H1 (cell line): ENCODE results near the gene MKKS. TPM values are rescaled to one million over a fixed set of nuclear protein-coding genes. Genes with fewer than 3 reads are reported as not detected.

Source experiments
- CTCF ChIA-PET: fragments of 300-600 bp; sonication (Branson Sonifier 250); formaldehyde crosslinking; loops from one replicate; lab custom pipeline; 2021; ENCODE audit not compliant: partially characterized antibody; lab: Charles Lee
- POLR2A ChIA-PET: fragments of 300-600 bp; sonication (Branson Sonifier 250); formaldehyde crosslinking; loops from one replicate; lab custom pipeline; 2021; ENCODE audit warnings: inconsistent platforms; ENCODE audit not compliant: partially characterized antibody; lab: Charles Lee
- DNase-seq, 2 experiments: peaks; one replicate each; pipeline versions ENCODE4 v3.0.0 to v3.0.0-alpha.2; 2010 to 2022; ENCODE audit warnings: low spot score in 2 of 2, low read depth in 1 of 2, mixed read lengths in 1 of 2
- FAIRE-seq: peaks from 2 replicates; lab custom pipeline; 2011; peaks lifted over from hg19 to GRCh38; lab: Jason Lieb, UNC
- H2AFZ ChIP-seq: 2 replicates; pipeline ENCODE4 v1.8.1; 2012; ENCODE audit warnings: low read length, inconsistent platforms
- H2AK5ac ChIP-seq: 2 replicates; pipeline ENCODE4 v1.6.1; 2013; ENCODE audit warnings: low read depth, low read length
- H2BK120ac ChIP-seq: replicated peaks from 2 replicates; pipeline ENCODE3; 2013; ENCODE audit warnings: low read depth, low read length, inconsistent platforms
- H2BK12ac ChIP-seq: 2 replicates; pipeline ENCODE4 v1.6.1; 2013; ENCODE audit warnings: low read depth, low read length
- H2BK15ac ChIP-seq: 2 replicates; pipeline ENCODE4 v1.6.1; 2013; ENCODE audit warnings: low read length
- H2BK20ac ChIP-seq: 2 replicates; pipeline ENCODE4 v1.6.1; 2013; ENCODE audit warnings: low read length
- H2BK5ac ChIP-seq: 2 replicates; pipeline ENCODE4 v1.6.1; 2013; ENCODE audit warnings: low read depth, low read length
- H3K14ac ChIP-seq: 2 replicates; pipeline ENCODE4 v1.6.1; 2013; ENCODE audit warnings: inconsistent platforms; ENCODE audit not compliant: insufficient read length
- H3K18ac ChIP-seq: 2 replicates; pipeline ENCODE4 v1.6.1; 2013; ENCODE audit warnings: low read length; ENCODE audit errors: extremely low read depth
- H3K23ac ChIP-seq: 2 replicates; pipeline ENCODE4 v1.6.1; 2013; ENCODE audit warnings: inconsistent platforms; ENCODE audit not compliant: insufficient read length
- H3K23me2 ChIP-seq: 2 replicates; pipeline ENCODE4 v1.6.1; 2013; ENCODE audit warnings: low read depth, low read length
- H3K27ac ChIP-seq: 2 replicates; pipeline ENCODE4 v1.6.1; 2011; ENCODE audit warnings: low read depth, low read length, inconsistent platforms
- H3K27me3 ChIP-seq, 4 experiments: replicated peaks in 1 of 4; 1 replicate in 1 of 4; 2 replicates in 3 of 4; pipeline versions ENCODE4 v1.6.1 to v1.8.1; 2011 to 2013; ENCODE audit warnings: low read length in 3 of 4, mild to moderate bottlenecking in 3 of 4, inconsistent platforms in 2 of 4, mixed read lengths in 2 of 4, moderate library complexity in 1 of 4; ENCODE audit not compliant: control insufficient read depth in 3 of 4, insufficient read depth in 3 of 4; ENCODE audit errors: extremely low read depth in 1 of 4
- H3K36me3 ChIP-seq, 4 experiments: 2 replicates each; pipeline versions ENCODE4 v1.6.1 to v1.8.1; 2011 to 2013; ENCODE audit warnings: mild to moderate bottlenecking in 4 of 4, low read length in 3 of 4, moderate library complexity in 2 of 4, control low read depth in 1 of 4, inconsistent platforms in 1 of 4; ENCODE audit not compliant: insufficient read depth in 4 of 4, control insufficient read depth in 2 of 4
- H3K4ac ChIP-seq: replicated peaks from 2 replicates; pipeline ENCODE3; 2013; ENCODE audit warnings: low read length, low read depth, mixed read lengths, inconsistent platforms; ENCODE audit not compliant: insufficient read length
- H3K4me1 ChIP-seq, 4 experiments: replicated peaks in 1 of 4; 1 replicate in 1 of 4; 2 replicates in 3 of 4; pipeline versions ENCODE4 v1.6.1 to v1.8.1; 2011 to 2013; ENCODE audit warnings: low read length in 3 of 4, inconsistent platforms in 2 of 4, mixed read lengths in 1 of 4; ENCODE audit not compliant: insufficient read depth in 4 of 4, control insufficient read depth in 3 of 4
- H3K4me2 ChIP-seq, 2 experiments: 2 replicates each; pipeline versions ENCODE4 v1.6.1 to v1.8.1; 2011 to 2013; ENCODE audit warnings: low read depth in 2 of 2, low read length in 2 of 2, control low read depth in 1 of 2, inconsistent platforms in 1 of 2, mild to moderate bottlenecking in 1 of 2; ENCODE audit not compliant: insufficient read depth in 1 of 2
- H3K4me3 ChIP-seq, 4 experiments: fragments of 200-600, 300-600 bp in 1 of 4; sonication (generic), shearing (Covaris generic), sonication (Bioruptor Twin) in 1 of 4; 2 replicates each; pipeline versions ENCODE4 v1.5.1 to v1.8.1; 2011 to 2016; ENCODE audit warnings: low read length in 4 of 4, low read depth in 3 of 4, control low read depth in 2 of 4, inconsistent platforms in 2 of 4, mild to moderate bottlenecking in 2 of 4, mixed read lengths in 1 of 4, moderate library complexity in 1 of 4; ENCODE audit not compliant: insufficient read depth in 2 of 4; ENCODE audit errors: extremely low read depth in 1 of 4
- H3K56ac ChIP-seq: replicated peaks from 2 replicates; pipeline ENCODE3; 2013; ENCODE audit warnings: low read depth, mild to moderate bottlenecking, mixed read lengths, low read length, inconsistent platforms; ENCODE audit not compliant: insufficient read length
- H3K79me1 ChIP-seq: 2 replicates; pipeline ENCODE4 v1.6.1; 2013; ENCODE audit warnings: low read depth, low read length, control low read depth
- H3K79me2 ChIP-seq, 2 experiments: 2 replicates each; pipeline versions ENCODE4 v1.6.1 to v1.8.1; 2012 to 2013; ENCODE audit warnings: low read length in 2 of 2, mild to moderate bottlenecking in 2 of 2, inconsistent platforms in 1 of 2; ENCODE audit not compliant: insufficient read depth in 2 of 2, control insufficient read depth in 1 of 2
- H3K9ac ChIP-seq, 4 experiments: replicated peaks in 1 of 4; 1 replicate in 1 of 4; 2 replicates in 3 of 4; pipeline versions ENCODE4 v1.6.1 to v1.8.1; 2011 to 2013; ENCODE audit warnings: low read depth in 3 of 4, low read length in 3 of 4, control low read depth in 2 of 4, mild to moderate bottlenecking in 2 of 4, moderate library complexity in 2 of 4, inconsistent platforms in 1 of 4; ENCODE audit errors: extremely low read depth in 1 of 4
- H3K9me3 ChIP-seq, 2 experiments: 2 replicates each; pipeline versions ENCODE4 v1.6.1 to v1.8.1; 2012 to 2013; ENCODE audit warnings: mild to moderate bottlenecking in 2 of 2, moderate library complexity in 2 of 2, control low read depth in 1 of 2, inconsistent platforms in 1 of 2, low read depth in 1 of 2, low read length in 1 of 2, mixed read lengths in 1 of 2; ENCODE audit not compliant: insufficient read depth in 2 of 2
- H4K20me1 ChIP-seq, 2 experiments: replicated peaks in 1 of 2; 2 replicates each; pipeline versions ENCODE3 to v1.8.1; 2011 to 2013; ENCODE audit warnings: inconsistent platforms in 2 of 2, low read length in 2 of 2, mild to moderate bottlenecking in 1 of 2; ENCODE audit not compliant: insufficient read depth in 2 of 2, control insufficient read depth in 1 of 2
- H4K5ac ChIP-seq: 2 replicates; pipeline ENCODE4 v1.6.1; 2013; ENCODE audit warnings: low read length, low read depth, mixed read lengths, inconsistent platforms; ENCODE audit not compliant: insufficient read length
- H4K8ac ChIP-seq: 2 replicates; pipeline ENCODE4 v1.8.0; 2013; ENCODE audit warnings: mild to moderate bottlenecking, moderate library complexity, low read length, inconsistent platforms; ENCODE audit not compliant: insufficient read depth; ENCODE audit errors: extremely low read depth
- H4K91ac ChIP-seq: replicated peaks from 2 replicates; pipeline ENCODE3; 2013; ENCODE audit warnings: low read length, mixed read lengths, inconsistent platforms; ENCODE audit not compliant: insufficient read length
- ATF2 ChIP-seq: IDR thresholded peaks from 2 replicates; pipeline ENCODE4 v1.6.1; 2012; ENCODE audit warnings: low read length, inconsistent platforms
- EZH2 ChIP-seq: fragments of 200-600 bp; sonication (generic); IDR thresholded peaks from 2 replicates; pipeline ENCODE4 v1.7.1; 2012; ENCODE audit warnings: low read depth, mild to moderate bottlenecking, moderate library complexity, low read length, inconsistent platforms; ENCODE audit not compliant: severe bottlenecking
- NANOG ChIP-seq: IDR thresholded peaks from 2 replicates; pipeline ENCODE4 v1.6.1; 2011; ENCODE audit warnings: low read length, low read depth, mild to moderate bottlenecking, inconsistent platforms; ENCODE audit not compliant: insufficient read depth, poor library complexity, severe bottlenecking
- WGBS, 2 experiments: shearing (Covaris generic) in 1 of 2; methylation state at CpG; one replicate each; pipeline versions ENCODE4 v1.1.6 to v1.1.7; 2013 to 2015; ENCODE audit warnings: low lambda C conversion rate in 2 of 2, mixed read lengths in 2 of 2, inconsistent platforms in 1 of 2, low coverage in 1 of 2, missing lambda C conversion rate in 1 of 2; ENCODE audit not compliant: insufficient replicate concordance in 2 of 2, insufficient coverage in 1 of 2, insufficient read length in 1 of 2; ENCODE audit errors: extremely low coverage in 1 of 2, missing lambda C conversion rate in 1 of 2; 5-methylcytosine and 5-hydroxymethylcytosine counted together
- polyA plus RNA-seq, 7 experiments: library from polyadenylated mRNA; depleted of rRNA in 3 of 7; stranded (reverse) in 5 of 7; unstranded in 2 of 7; fragments of >200 nt in 5 of 7; fragments of 200-250 nt in 2 of 7; gene quantifications; 1 replicate in 5 of 7; 2 replicates in 1 of 7; 4 replicates in 1 of 7; pipeline versions ENCODE4 v1.2.1 to v1.2.3, GENCODE V29; 2011 to 2013; ENCODE audit warnings: missing spikeins in 2 of 7, mixed read lengths in 2 of 7
- total RNA-seq: library from RNA; stranded (reverse); fragmentation: NEBNext Ultra II Directional; extraction: Animal tissue kit (Norgen Biotek cat#: 25700); gene quantifications from 2 replicates; pipeline ENCODE4 v1.2.1, GENCODE V29; 2021

The MKKS gene
- total and polyA plus RNA-seq, 2 of the 8 experiments (the other 6 are each of a cell fraction or from before 2014, with no cell fraction given) = 15.9 to 24.8 TPM

GRCh38 chr20:10411673-10412072, 22.3 kb downstream of the MKKS start:
- no peak overlapping the region for H2BK12ac ChIP-seq
- no peak overlapping the region for H2BK15ac ChIP-seq
- H3K27me3 ChIP-seq = no peaks in the 10 kb centered on the region
- H4K8ac ChIP-seq = no peak overlapping the region
- no peak overlapping the region for H3K14ac ChIP-seq
- CTCF ChIA-PET = interaction anchor here (1.2 to 3.5 kb wide), 3 partner anchors 9 to 44 kb away, joined by 4 to 21 read pairs (median 4); no protein-coding TSS in a partner anchor
- H3K36me3 ChIP-seq = peaks cover 0 to 16% (median 7%) of the 10 kb centered on the region in 4 experiments; a peak in 6 of 8 replicates
- no peak overlapping the region for H3K4me2 ChIP-seq
- H3K23ac ChIP-seq = no peak overlapping the region
- H4K5ac ChIP-seq = no peak overlapping the region
- no peak overlapping the region for H2AFZ ChIP-seq
- TF ChIP-seq NANOG (no peak), EZH2 (no peak), ATF2 (no peak)
- no peak overlapping the region for H2BK20ac ChIP-seq
- no peak overlapping the region for H3K56ac ChIP-seq
- no peak for DNase-seq
- H3K4ac ChIP-seq = no peak overlapping the region
- no peak overlapping the region for H3K4me3 ChIP-seq
- H3K9ac ChIP-seq = no peak overlapping the region
- H3K18ac ChIP-seq = no peak overlapping the region
- peaks cover 3% of the 10 kb centered on the region in 2 experiments for H4K20me1 ChIP-seq
- no peaks in the 10 kb centered on the region; a peak in 1 of 7 replicates for H3K4me1 ChIP-seq
- H2AK5ac ChIP-seq = no peak overlapping the region
- no peaks in the 10 kb centered on the region for H3K23me2 ChIP-seq
- 89% methylated on average over 1 of the region's 1 CpG; no CpG with 5 or more reads in 1 of the 2 experiments for WGBS, 2 experiments
- H2BK120ac ChIP-seq = no peak overlapping the region
- H3K79me2 ChIP-seq = peaks cover 0 to 10% of the 10 kb centered on the region in 2 experiments; a peak in 1 of 4 replicates
- FAIRE-seq = no peak
- POLR2A ChIA-PET = no interaction called here
- H3K79me1 ChIP-seq = no peaks in the 10 kb centered on the region
- H2BK5ac ChIP-seq = no peak overlapping the region
- no peak overlapping the region for H3K27ac ChIP-seq
- H4K91ac ChIP-seq = no peak overlapping the region
- no peaks in the 10 kb centered on the region for H3K9me3 ChIP-seq
